ENCODE results near the gene USE1.

Gene USE1

DNA sequence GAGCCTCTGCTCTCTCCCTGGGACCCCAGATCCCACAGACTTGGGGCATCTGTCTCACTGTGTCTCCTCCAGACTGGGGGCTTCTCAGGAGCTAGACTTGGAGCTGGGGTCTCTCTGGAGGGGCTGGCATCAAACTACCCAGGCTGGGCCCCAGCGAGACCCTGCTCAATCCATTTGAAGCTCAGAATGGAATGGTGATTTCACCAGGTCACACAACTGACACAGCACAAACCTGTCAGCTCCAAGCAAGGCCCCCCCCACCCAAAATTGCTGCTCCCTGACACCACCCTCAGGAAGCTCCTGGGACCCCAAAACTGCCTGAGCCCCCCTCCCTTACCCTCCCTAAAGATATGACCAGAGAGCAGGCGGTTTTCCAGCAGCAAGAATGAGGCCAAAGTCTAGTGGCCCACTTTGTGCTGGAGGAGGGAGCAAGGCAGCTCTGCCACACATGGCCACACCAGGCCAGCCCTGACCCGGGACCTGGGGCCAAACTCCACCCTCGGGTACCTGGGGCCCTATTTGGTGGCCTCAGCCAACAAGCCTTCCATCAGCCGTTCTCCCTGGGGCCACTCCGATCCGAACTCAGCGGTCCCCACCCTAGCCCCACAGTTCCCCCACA, 28.2 kb downstream of the USE1 start:
- H3K9ac ChIP-seq (ENCODE audit: low read length), result no peak overlapping the region
- H3K4me3 ChIP-seq (ENCODE audit: insufficient read depth, low read length, poor library complexity, severe bottlenecking), result no peak overlapping the region
- no peaks in the 10 kb centered on the region for H3K27me3 ChIP-seq (ENCODE audit: low read length)
- TF ChIP-seq, protein P1, sequence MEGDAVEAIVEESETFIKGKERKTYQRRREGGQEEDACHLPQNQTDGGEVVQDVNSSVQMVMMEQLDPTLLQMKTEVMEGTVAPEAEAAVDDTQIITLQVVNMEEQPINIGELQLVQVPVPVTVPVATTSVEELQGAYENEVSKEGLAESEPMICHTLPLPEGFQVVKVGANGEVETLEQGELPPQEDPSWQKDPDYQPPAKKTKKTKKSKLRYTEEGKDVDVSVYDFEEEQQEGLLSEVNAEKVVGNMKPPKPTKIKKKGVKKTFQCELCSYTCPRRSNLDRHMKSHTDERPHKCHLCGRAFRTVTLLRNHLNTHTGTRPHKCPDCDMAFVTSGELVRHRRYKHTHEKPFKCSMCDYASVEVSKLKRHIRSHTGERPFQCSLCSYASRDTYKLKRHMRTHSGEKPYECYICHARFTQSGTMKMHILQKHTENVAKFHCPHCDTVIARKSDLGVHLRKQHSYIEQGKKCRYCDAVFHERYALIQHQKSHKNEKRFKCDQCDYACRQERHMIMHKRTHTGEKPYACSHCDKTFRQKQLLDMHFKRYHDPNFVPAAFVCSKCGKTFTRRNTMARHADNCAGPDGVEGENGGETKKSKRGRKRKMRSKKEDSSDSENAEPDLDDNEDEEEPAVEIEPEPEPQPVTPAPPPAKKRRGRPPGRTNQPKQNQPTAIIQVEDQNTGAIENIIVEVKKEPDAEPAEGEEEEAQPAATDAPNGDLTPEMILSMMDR (IDR thresholded peaks at IDR 0.05; ENCODE audit: insufficient read depth, low read length, poor library complexity, severe bottlenecking), result no peak
- TF ChIP-seq EZH2phosphoT487 (conservative IDR thresholded peaks at IDR 0.05; ENCODE audit: low read length), result no peak
- no peaks in the 10 kb centered on the region for H3K36me3 ChIP-seq (ENCODE audit: low read length)
- no peak overlapping the region for H3K27ac ChIP-seq (ENCODE audit: low read depth, low read length)
- no peaks in the 10 kb centered on the region for H3K9me2 ChIP-seq (replicated peaks; ENCODE audit: insufficient read depth, low read length)
- peak overlapping the region; percentile 41 for H3K4me2 ChIP-seq (ENCODE audit: low read depth, low read length, poor library complexity, severe bottlenecking)
- H3K9me3 ChIP-seq (ENCODE audit: insufficient read depth, low read length), result no peaks in the 10 kb centered on the region
- no peak overlapping the region for H2AFZ ChIP-seq (ENCODE audit: low read depth, low read length, severe bottlenecking)
- H4K20me1 ChIP-seq (ENCODE audit: low read depth, low read length), result no peaks in the 10 kb centered on the region
- H3K79me2 ChIP-seq (ENCODE audit: insufficient read depth, low read length), result peaks cover 3% of the 10 kb centered on the region; the same call in 1 of the 2 replicates
- H3F3A ChIP-seq (ENCODE audit: insufficient read depth), result peaks cover 5% of the 10 kb centered on the region

DNA sequence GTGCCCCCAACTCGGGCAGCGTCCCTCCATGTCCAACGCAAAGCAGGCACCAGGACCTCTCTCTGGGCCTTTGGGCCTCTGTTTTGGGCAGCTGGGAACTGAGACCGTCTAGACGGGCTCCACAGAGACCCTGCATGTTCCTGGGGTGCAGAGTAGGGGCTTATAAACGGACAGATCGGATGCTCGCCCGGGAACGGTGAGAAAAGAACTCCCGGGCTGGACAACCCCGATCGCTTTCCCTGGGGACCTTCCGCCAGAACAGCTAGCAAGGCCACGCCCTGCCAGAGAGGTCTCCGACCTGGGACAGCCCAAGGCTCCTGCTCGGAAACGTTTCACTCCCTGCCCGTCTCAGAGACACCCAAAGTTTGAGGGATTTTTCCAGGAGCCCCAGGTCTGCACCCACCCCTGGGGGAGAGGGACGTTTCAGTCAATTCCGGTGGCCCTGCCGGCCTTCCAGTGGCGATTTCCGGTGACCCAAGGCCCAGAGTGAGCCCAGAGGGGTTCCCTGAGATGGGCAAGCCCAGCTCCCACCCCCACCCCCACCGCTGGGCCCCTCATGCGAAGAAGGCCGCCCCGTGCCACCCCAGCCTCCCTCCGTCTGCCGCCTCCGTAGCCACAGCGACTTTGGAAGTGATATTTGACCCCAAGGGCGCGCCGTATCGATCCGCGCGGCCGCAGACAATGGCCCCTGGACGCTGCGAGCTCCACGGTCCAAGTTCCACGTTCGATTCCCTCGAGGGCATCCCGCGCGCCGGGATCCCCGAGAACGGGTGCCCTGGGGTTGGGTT, 28.9 kb downstream of the USE1 start:
- H3K4me3 ChIP-seq (ENCODE audit: insufficient read depth, low read length, poor library complexity, severe bottlenecking), result peak overlapping the region; percentile 57

DNA sequence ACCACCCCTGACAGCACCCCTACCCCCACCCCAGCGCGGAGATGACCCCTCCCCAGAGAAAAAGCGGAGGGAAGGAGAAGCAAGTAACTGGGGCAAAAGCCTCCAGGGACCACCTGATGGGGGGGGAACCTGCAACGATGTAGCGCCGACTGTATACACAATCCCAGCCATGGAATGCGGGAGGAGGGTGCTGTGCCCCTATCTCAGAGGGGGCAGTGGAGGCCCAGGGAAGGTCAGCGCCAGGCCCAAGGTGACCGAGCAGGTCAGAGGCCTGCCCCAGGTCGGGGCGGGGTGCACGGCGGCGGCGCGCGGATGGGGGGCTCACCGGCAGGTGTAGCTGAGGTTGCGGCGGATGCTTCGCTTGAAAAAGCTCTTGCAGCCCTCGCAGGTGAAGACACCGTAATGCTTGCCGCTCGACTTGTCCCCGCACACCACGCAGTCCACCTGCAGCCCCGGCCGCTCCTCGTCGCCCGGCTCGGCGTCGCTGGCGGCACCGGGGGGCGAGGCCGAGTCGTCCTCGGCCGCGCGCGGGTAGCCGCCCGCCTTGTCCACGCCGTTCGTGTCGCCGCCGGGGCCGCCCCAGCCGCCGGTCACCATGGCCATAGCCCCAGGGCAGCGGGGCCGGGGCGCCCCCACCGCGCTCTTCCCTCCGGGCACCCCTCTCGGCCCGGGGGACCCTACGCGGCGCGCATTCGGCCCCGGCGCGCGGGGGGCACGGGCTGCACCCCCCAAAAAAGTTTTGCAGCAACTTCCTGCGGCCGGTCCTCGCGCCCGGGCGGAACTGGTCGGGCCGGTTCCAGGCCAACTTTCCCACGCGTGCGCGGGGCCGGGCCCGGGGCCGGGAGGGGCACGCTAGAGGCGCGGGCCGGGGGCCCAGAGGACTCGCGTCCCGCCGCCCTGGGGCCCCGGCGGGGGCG, 29.7 kb downstream of the USE1 start:
- H2AFZ ChIP-seq (ENCODE audit: low read depth, low read length, severe bottlenecking), result no peak overlapping the region

More for the DNA sequence above, 28.9 kb downstream of the USE1 start:
- Histone ChIP-seq H3K79me2 (ENCODE audit: insufficient read depth, low read length) (peaks cover 3% of the 10 kb centered on the region; the same call in 1 of the 2 replicates), H3K27ac (ENCODE audit: low read depth, low read length) (no peak overlapping the region), H3K36me3 (ENCODE audit: low read length) (no peaks in the 10 kb centered on the region), H3F3A (ENCODE audit: insufficient read depth) (peaks cover 9% of the 10 kb centered on the region), H3K9me3 (ENCODE audit: insufficient read depth, low read length) (no peaks in the 10 kb centered on the region), H2AFZ (ENCODE audit: low read depth, low read length, severe bottlenecking) (no peak overlapping the region), H3K4me2 (ENCODE audit: low read depth, low read length, poor library complexity, severe bottlenecking) (peak overlapping the region; percentile 41), H3K27me3 (ENCODE audit: low read length) (no peaks in the 10 kb centered on the region), H3K9ac (ENCODE audit: low read length) (peak overlapping the region; percentile 59), H4K20me1 (ENCODE audit: low read depth, low read length) (no peaks in the 10 kb centered on the region), H3K9me2 (replicated peaks; ENCODE audit: insufficient read depth, low read length) (no peaks in the 10 kb centered on the region)
- TF ChIP-seq EZH2phosphoT487 (conservative IDR thresholded peaks at IDR 0.05; ENCODE audit: low read length), result no peak
- TF ChIP-seq, protein P1 (IDR thresholded peaks at IDR 0.05; ENCODE audit: insufficient read depth, low read length, poor library complexity, severe bottlenecking), result no peak

More for the DNA sequence above, 29.7 kb downstream of the USE1 start:
- no peaks in the 10 kb centered on the region for H3K9me3 ChIP-seq (ENCODE audit: insufficient read depth, low read length)
- H3K36me3 ChIP-seq (ENCODE audit: low read length), result no peaks in the 10 kb centered on the region
- H3K79me2 ChIP-seq (ENCODE audit: insufficient read depth, low read length), result peaks cover 3% of the 10 kb centered on the region; the same call in 1 of the 2 replicates
- peaks cover 10% of the 10 kb centered on the region for H3F3A ChIP-seq (ENCODE audit: insufficient read depth)
- no peak for TF ChIP-seq EZH2phosphoT487 (conservative IDR thresholded peaks at IDR 0.05; ENCODE audit: low read length)
- TF ChIP-seq, protein P1 (IDR thresholded peaks at IDR 0.05; ENCODE audit: insufficient read depth, low read length, poor library complexity, severe bottlenecking), result no peak
- H4K20me1 ChIP-seq (ENCODE audit: low read depth, low read length), result no peaks in the 10 kb centered on the region
- H3K27me3 ChIP-seq (ENCODE audit: low read length), result no peaks in the 10 kb centered on the region
- peak overlapping the region; percentile 57 for H3K4me3 ChIP-seq (ENCODE audit: insufficient read depth, low read length, poor library complexity, severe bottlenecking)
- peak overlapping the region; percentile 41 for H3K4me2 ChIP-seq (ENCODE audit: low read depth, low read length, poor library complexity, severe bottlenecking)
- H3K9me2 ChIP-seq (replicated peaks; ENCODE audit: insufficient read depth, low read length), result no peaks in the 10 kb centered on the region
- H3K9ac ChIP-seq (ENCODE audit: low read length), result peak overlapping the region; percentile 59
- H3K27ac ChIP-seq (ENCODE audit: low read depth, low read length), result peak overlapping the region; percentile 26; the same call in 1 of the 2 replicates
